ENCODE results near the gene OAS2. TPM values are rescaled to one million over a fixed set of nuclear protein-coding genes. Genes with fewer than 3 reads are reported as not detected.
"Not testable (repeated sequence)": the region's sequence is repeated elsewhere in the genome, so short reads cannot be mapped to it uniquely, and the experiment has no call there.

OAS2 gene
- total RNA-seq, 4 donors from 2014 or later: 1.7 to 5.2 (median 2.5) TPM

- no peak for ATAC-seq
- Histone ChIP-seq H3K9me3 (peaks cover 0 to 5% (median 0%) of the 10 kb centered on the region in 3 donors), H3K4me3 (no peak overlapping the region), H3K4me1 (no peaks in the 10 kb centered on the region), H3K36me3 (no peaks in the 10 kb centered on the region), H3K27me3 (no peaks in the 10 kb centered on the region), H3K27ac (no peak overlapping the region)
- in situ Hi-C loops (cut with MboI; ENCODE audit: low sequenced_read_pairs in 4 of 4): no loop called here
- intact Hi-C loops (cut with DNase I; ENCODE audit: low total_unique reads): no loop called here
- TF ChIP-seq, protein P1, sequence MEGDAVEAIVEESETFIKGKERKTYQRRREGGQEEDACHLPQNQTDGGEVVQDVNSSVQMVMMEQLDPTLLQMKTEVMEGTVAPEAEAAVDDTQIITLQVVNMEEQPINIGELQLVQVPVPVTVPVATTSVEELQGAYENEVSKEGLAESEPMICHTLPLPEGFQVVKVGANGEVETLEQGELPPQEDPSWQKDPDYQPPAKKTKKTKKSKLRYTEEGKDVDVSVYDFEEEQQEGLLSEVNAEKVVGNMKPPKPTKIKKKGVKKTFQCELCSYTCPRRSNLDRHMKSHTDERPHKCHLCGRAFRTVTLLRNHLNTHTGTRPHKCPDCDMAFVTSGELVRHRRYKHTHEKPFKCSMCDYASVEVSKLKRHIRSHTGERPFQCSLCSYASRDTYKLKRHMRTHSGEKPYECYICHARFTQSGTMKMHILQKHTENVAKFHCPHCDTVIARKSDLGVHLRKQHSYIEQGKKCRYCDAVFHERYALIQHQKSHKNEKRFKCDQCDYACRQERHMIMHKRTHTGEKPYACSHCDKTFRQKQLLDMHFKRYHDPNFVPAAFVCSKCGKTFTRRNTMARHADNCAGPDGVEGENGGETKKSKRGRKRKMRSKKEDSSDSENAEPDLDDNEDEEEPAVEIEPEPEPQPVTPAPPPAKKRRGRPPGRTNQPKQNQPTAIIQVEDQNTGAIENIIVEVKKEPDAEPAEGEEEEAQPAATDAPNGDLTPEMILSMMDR (IDR thresholded peaks at IDR 0.05 in 4 of 5, conservative IDR thresholded peaks at IDR 0.05 in 1 of 5): no peak
- TF ChIP-seq POLR2A (IDR thresholded peaks at IDR 0.05): no peak
- no peak for DNase-seq
Measured at GRCh38 chr12:112947314-112947713, 31.0 kb upstream of the OAS2 start.

GRCh38 chr12:112947761-112948160, 30.6 kb upstream of the OAS2 start:
- no peak overlapping the region for H3K27ac ChIP-seq
- no peak for DNase-seq
- H3K4me1 ChIP-seq: no peaks in the 10 kb centered on the region
- TF ChIP-seq POLR2A (IDR thresholded peaks at IDR 0.05): no peak
- in situ Hi-C loops (cut with MboI; ENCODE audit: low sequenced_read_pairs in 4 of 4) (no loop called here), intact Hi-C loops (cut with DNase I; ENCODE audit: low total_unique reads) (no loop called here)
- H3K4me3 ChIP-seq: no peak overlapping the region
- no peaks in the 10 kb centered on the region for H3K36me3 ChIP-seq
- H3K9me3 ChIP-seq: peaks cover 0 to 5% (median 0%) of the 10 kb centered on the region in 3 donors
- ATAC-seq: no peak
- no peaks in the 10 kb centered on the region for H3K27me3 ChIP-seq

- in situ Hi-C loops (cut with MboI; ENCODE audit: low sequenced_read_pairs in 4 of 4): no loop called here
- Histone ChIP-seq H3K9me3 (peaks cover 0 to 5% (median 0%) of the 10 kb centered on the region in 3 donors), H3K36me3 (no peaks in the 10 kb centered on the region), H3K4me1 (no peaks in the 10 kb centered on the region), H3K27ac (no peak overlapping the region), H3K4me3 (no peak overlapping the region), H3K27me3 (no peaks in the 10 kb centered on the region)
- DNase-seq (no peak), ATAC-seq (no peak)
- TF ChIP-seq, protein P1 (IDR thresholded peaks at IDR 0.05 in 4 of 5, conservative IDR thresholded peaks at IDR 0.05 in 1 of 5): no peak
- TF ChIP-seq POLR2A (IDR thresholded peaks at IDR 0.05): no peak
- intact Hi-C loops (cut with DNase I; ENCODE audit: low total_unique reads): no loop called here
Measured at GRCh38 chr12:112948806-112949205, 29.5 kb upstream of the OAS2 start.

DNA sequence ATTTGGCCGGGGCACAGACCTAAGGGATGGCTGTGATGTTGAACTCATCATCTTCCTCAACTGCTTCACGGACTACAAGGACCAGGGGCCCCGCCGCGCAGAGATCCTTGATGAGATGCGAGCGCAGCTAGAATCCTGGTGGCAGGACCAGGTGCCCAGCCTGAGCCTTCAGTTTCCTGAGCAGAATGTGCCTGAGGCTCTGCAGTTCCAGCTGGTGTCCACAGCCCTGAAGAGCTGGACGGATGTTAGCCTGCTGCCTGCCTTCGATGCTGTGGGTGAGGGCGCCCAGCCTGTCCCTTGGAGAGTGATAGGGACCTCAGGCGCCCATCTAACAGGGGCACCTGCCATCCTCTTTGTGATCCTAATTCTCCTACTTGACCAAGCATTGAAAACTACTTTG, 27.6 kb upstream of the OAS2 start:
- no peak for TF ChIP-seq POLR2A (IDR thresholded peaks at IDR 0.05)
- TF ChIP-seq, protein P1 (IDR thresholded peaks at IDR 0.05 in 4 of 5, conservative IDR thresholded peaks at IDR 0.05 in 1 of 5): no peak
- H3K4me1 ChIP-seq: no peaks in the 10 kb centered on the region
- H3K27ac ChIP-seq: no peak overlapping the region
- intact Hi-C loops (cut with DNase I; ENCODE audit: low total_unique reads): no loop called here
- H3K9me3 ChIP-seq: peaks cover 0 to 5% (median 0%) of the 10 kb centered on the region in 3 donors
- no peak overlapping the region for H3K4me3 ChIP-seq
- H3K27me3 ChIP-seq: no peaks in the 10 kb centered on the region
- no peaks in the 10 kb centered on the region for H3K36me3 ChIP-seq
- in situ Hi-C loops (cut with MboI; ENCODE audit: low sequenced_read_pairs in 4 of 4): no loop called here
- ATAC-seq (no peak), DNase-seq (no peak)

DNA sequence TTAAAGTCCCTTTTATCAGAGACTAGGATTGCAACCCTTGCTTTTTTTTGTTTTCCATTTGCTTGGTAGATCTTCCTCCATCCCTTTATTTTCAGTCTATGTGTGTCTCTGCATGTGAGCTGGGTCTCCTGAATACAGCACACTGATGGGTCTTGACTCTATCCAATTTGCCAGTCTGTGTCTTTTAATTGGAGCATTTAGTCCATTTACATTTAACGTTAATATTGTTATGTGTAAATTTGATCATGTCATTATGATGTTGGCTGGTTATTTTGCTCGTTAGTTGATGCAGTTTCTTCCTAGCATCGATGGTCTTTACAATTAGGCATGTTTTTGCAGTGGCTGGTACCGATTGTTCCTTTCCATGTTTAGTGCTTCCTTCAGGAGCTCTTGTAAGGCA, 21.2 kb upstream of the OAS2 start:
- in situ Hi-C loops (cut with MboI; ENCODE audit: low sequenced_read_pairs in 4 of 4); DNase-seq; H3K9me3 ChIP-seq; intact Hi-C loops (cut with DNase I; ENCODE audit: low total_unique reads); H3K4me1 ChIP-seq; H3K4me3 ChIP-seq; H3K36me3 ChIP-seq; H3K27ac ChIP-seq; H3K27me3 ChIP-seq; ATAC-seq: not testable (repeated sequence)

DNA sequence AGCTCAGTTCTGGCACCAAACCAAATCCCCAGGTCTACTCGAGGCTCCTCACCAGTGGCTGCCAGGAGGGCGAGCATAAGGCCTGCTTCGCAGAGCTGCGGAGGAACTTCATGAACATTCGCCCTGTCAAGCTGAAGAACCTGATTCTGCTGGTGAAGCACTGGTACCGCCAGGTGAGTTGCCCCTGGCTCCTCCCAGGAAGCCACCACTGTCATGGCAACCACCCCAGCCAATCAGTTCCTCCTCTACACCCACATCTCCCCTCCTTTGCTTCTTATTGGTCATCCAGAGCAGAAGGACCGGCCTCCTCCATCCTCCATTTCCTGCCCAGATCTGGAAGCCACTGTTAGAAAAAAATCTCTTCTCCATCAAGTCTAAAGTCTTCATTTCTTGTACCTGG, 17.2 kb upstream of the OAS2 start:
- Histone ChIP-seq H3K36me3 (peaks cover 0 to 6% of the 10 kb centered on the region in 2 donors), H3K27ac (no peak overlapping the region), H3K4me3 (no peak overlapping the region), H3K4me1 (no peaks in the 10 kb centered on the region), H3K27me3 (no peaks in the 10 kb centered on the region), H3K9me3 (no peaks in the 10 kb centered on the region)
- intact Hi-C loops (cut with DNase I; ENCODE audit: low total_unique reads): no loop called here
- ATAC-seq (no peak), DNase-seq (no peak)
- no peak for TF ChIP-seq POLR2A (IDR thresholded peaks at IDR 0.05)
- TF ChIP-seq, protein P1 (IDR thresholded peaks at IDR 0.05 in 4 of 5, conservative IDR thresholded peaks at IDR 0.05 in 1 of 5): no peak
- in situ Hi-C loops (cut with MboI; ENCODE audit: low sequenced_read_pairs in 4 of 4): no loop called here

Data from gastrocnemius medialis (tissue), 4 donors.